Measurements from ENCODE around the gene PACRG.
"Not testable (repeated sequence)": the region's sequence is repeated elsewhere in the genome, so short reads cannot be mapped to it uniquely, and the experiment has no call there.

Gene PACRG

GRCh38 chr6:162727322-162728182 is at the start of gene PACRG, which contains the start of gene PRKN:
Gene PACRG (plus strand): TSS chr6:162727974.
Gene PRKN (minus strand): TSS chr6:162727766.
- peak; percentile 99 for DNase-seq (ENCODE audit: low spot score)

- DNase-seq (ENCODE audit: low spot score) = not testable (repeated sequence)
Measured at GRCh38 chr6:162678896-162679295, 48.9 kb upstream of the PACRG start.

DNA sequence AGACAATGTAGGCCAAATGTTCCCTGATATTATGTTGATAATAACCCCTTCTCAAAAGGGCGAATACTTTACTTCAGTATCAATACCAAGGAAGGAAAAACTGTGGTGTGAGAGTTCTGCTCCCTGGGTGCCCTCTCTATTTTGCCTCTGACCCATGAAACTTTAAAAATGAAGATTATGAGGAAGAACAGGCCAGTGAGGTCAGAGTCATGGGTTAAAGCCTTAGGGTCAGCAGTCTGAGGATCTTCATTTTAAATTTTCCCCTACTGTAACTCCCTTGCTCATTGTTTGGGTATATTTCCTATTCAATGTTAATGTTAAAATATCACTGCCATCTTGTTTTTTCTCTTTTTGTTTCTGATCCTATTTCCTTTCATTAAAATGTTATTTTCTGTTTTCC is 48.1 kb upstream of the PACRG start:
- no peak for DNase-seq (ENCODE audit: low spot score)

- DNase-seq (ENCODE audit: low spot score) = no peak
Measured at GRCh38 chr6:162680367-162680766, 47.4 kb upstream of the PACRG start.

DNA sequence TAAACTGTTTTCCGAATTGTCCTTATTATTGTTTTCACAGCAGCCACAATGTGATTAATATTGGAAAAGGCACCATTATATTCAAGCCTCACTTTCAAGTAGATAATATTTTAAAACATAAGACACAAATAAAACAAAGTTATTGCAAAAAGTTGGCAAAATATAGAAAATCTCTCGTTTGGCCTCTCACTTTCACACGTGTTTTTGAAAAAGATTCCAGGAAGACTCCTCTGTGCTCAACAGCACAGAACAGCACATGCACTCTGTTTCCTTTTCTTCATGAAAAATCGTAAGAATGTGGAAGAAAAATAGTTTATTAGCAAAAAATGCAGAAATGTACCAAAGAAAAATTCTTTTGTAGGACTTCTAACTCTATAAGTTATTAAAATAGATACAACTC is 46.9 kb upstream of the PACRG start:
- no peak for DNase-seq (ENCODE audit: low spot score)

DNA sequence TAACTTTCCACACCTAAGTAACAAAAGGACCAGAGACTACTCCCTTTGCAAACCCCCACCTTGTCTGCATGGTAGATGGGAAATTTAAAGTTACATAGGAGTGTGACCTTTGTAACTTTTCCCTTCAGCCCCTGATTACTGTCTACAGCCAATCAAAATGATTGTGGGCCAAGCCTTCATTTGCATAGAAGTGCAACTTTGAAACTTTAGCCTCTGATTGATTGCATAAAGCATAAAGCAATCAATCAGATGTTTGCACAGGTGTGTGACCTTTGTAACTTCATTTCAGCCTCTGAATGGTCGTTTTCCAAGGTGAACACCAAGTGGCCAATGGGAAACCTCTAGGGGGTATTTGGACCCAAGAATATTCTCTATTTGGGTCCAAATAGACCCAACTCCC is 46.3 kb upstream of the PACRG start:
- DNase-seq (ENCODE audit: low spot score) = no peak

- no peak for DNase-seq (ENCODE audit: low spot score)
Measured at GRCh38 chr6:162683135-162683534, 44.6 kb upstream of the PACRG start.

- DNase-seq (ENCODE audit: low spot score) = no peak
Measured at GRCh38 chr6:162684052-162684451, 43.7 kb upstream of the PACRG start.

- DNase-seq (ENCODE audit: low spot score) = no peak
Measured at GRCh38 chr6:162684961-162685360, 42.8 kb upstream of the PACRG start.

- no peak for DNase-seq (ENCODE audit: low spot score)
Measured at GRCh38 chr6:162685586-162685985, 42.2 kb upstream of the PACRG start.

GRCh38 chr6:162688751-162689345 is 38.9 kb upstream of the PACRG start:
- no peak for DNase-seq (ENCODE audit: low spot score)

GRCh38 chr6:162690158-162690557 is 37.6 kb upstream of the PACRG start:
- no peak for DNase-seq (ENCODE audit: low spot score)

DNA sequence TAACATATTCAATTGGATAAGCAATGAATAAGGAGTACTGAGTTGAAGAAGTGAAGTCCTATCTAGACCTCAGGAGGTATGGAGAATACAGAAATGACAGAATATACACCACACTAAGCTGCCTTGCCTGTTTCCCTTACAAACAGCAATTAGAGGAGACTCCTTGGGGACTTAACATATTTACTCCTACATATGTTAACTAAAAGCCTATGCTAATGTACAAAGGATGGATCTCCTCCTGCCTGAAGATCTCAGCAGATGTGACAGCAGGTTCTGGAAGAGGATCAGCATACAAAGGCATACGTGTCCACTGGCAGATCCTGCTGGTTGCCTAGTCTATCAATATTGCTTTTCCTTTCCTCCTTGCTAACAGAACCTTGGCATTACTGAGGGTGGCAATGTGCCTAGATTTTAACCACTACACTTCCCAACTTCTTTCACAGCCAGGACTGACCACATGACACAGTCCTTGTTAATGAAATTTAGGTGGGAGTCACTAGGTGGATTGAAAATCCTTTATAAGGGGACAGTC is 29.8 kb upstream of the PACRG start:
- no peak for DNase-seq (ENCODE audit: low spot score)

GRCh38 chr6:162698440-162698839 is 29.3 kb upstream of the PACRG start:
- DNase-seq (ENCODE audit: low spot score) = no peak

GRCh38 chr6:162699961-162700360 is 27.8 kb upstream of the PACRG start:
- DNase-seq (ENCODE audit: low spot score) = no peak

DNA sequence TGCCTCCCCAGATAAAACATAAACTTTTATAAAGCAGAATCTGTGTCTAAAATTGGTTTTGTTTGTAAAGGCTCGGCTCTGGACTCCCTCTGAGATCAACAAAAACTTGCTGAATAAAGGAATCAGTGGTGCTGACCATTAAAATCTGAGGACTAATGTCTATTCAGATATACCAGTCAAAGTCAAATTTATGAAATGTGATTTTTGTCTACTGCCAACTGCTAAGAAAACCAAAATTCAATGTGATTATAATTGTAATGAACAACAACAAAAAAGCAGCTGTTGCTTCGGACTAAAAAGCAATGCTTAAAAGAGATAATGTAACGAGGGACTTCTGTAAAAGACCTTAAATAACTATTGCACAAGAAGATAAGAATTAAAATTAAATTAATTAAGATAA is 26.8 kb upstream of the PACRG start:
- no peak for DNase-seq (ENCODE audit: low spot score)

DNA sequence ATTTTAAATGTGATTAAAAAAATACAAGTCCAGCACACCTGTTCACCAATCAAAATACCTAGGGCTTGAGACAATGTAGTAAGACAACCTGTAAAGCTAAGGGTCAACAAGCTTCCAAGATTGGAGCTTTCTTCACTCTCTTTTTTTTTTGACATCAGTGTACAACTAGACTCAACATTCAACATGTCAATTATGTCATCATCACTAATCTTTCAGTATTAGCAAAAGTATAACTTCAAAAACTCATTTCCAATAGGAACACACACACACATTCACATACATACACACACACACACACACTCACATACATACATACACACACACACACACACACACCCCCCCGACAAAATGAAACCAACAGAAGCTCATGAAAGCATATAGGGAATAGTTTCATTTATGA is 26.2 kb upstream of the PACRG start:
- no peak for DNase-seq (ENCODE audit: low spot score)

- no peak for DNase-seq (ENCODE audit: low spot score)
Measured at GRCh38 chr6:162702446-162702845, 25.3 kb upstream of the PACRG start.

GRCh38 chr6:162704001-162704400 is 23.8 kb upstream of the PACRG start:
- DNase-seq (ENCODE audit: low spot score) = no peak

DNA sequence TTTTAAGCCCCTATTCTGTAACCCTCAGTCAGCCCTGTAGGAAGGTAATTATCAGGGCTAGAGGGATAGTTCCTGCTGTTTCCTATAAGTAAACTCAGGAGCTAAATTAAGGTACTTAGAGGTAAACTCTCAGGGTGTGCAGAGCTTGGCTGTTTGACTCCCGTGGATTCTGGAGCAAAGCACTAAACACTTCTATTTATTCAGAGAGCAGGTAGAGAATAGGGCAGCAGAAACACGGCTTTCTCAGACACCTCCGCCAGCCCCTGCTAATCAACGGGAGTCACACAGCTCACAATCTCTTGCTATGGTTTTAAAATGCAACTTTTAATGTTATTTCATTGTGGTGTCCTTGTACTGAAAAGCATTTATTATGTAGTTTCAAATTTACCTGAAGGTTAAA is 22.0 kb upstream of the PACRG start:
- no peak for DNase-seq (ENCODE audit: low spot score)

GRCh38 chr6:162706232-162706631 is 21.5 kb upstream of the PACRG start:
- peak; percentile 88 for DNase-seq (ENCODE audit: low spot score)

- DNase-seq (ENCODE audit: low spot score) = no peak
Measured at GRCh38 chr6:162708971-162709370, 18.8 kb upstream of the PACRG start.

- no peak for DNase-seq (ENCODE audit: low spot score)
Measured at GRCh38 chr6:162709431-162709830, 18.3 kb upstream of the PACRG start.
